ENCODE data around the gene ELF1.

GRCh38 chr13:41064493-41064892 lies 45.4 kb upstream of the ELF1 start:
- TF ChIP-seq CTCF (IDR thresholded peaks at IDR 0.05; ENCODE audit: insufficient read depth, low read length, poor library complexity, severe bottlenecking) = no peak
- TF ChIP-seq EZH2phosphoT487 (conservative IDR thresholded peaks at IDR 0.05; ENCODE audit: low read length) = no peak

Data from SU-DHL-6 (cell line).